ENCODE measurements around the gene ERLIN1. TPM values are rescaled to one million over a fixed set of nuclear protein-coding genes. Genes with fewer than 3 reads are reported as not detected.

ERLIN1 gene
- total RNA-seq, 1 experiment from 2014 or later: 33.0 TPM

DNA sequence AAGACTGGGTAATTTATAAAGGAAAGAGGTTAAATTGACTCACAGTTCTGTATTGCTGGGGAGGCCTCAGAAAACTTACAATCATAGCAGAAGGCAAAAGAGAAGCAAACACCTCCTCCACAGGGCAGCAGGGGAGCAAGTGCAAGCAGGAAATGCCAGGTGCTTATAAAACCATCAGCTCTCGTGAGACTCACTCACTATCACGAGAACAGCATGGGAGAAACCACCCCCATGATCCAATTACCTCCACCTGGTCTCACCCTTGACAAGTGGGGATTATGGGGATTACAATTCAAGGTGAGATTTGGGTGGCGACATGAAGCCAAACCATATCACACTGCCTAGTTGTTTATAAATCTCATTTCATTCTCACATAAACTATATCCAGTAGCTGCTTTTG is 76.2 kb downstream of the ERLIN1 start:
- Mint-ChIP-seq H3K4me3 (0 out of 5 replicates have a peak overlapping the region, but pooled peaks of 1 of the 2 experiments have one; percentile 27), H3K9me3 (peaks cover 0 to 5% of the 10 kb centered on the region in 2 experiments; a peak in 1 of 5 replicates), H3K27me3 (ENCODE audit: low read depth) (no peaks in the 10 kb centered on the region), H3K4me1 (peaks cover 8 to 12% of the 10 kb centered on the region in 2 experiments), H3K27ac (no peak overlapping the region; a peak in 2 of 7 replicates), H3K36me3 (ENCODE audit: insufficient read depth in 1 of 3, low read depth in 3 of 3) (no peaks in the 10 kb centered on the region)
- Histone ChIP-seq H3K79me2 (ENCODE audit: insufficient read depth, low read length) (no peaks in the 10 kb centered on the region), H2BK12ac (ENCODE audit: insufficient read length, low read depth, low read length) (no peak overlapping the region), H3T11ph (ENCODE audit: low read length) (no peak overlapping the region), H3K56ac (ENCODE audit: insufficient read length, low read depth, low read length) (no peak overlapping the region), H3K9ac (ENCODE audit: extremely low read depth, insufficient read length, low read length) (no peak overlapping the region), H4K20me1 (ENCODE audit: control insufficient read depth, insufficient read depth, insufficient read length) (no peaks in the 10 kb centered on the region), H2BK15ac (ENCODE audit: low read depth, low read length) (no peak overlapping the region), H3K4me1 (ENCODE audit: insufficient read depth, low read length) (no peaks in the 10 kb centered on the region), H3K4ac (ENCODE audit: low read depth, low read length) (no peak overlapping the region), H3K18ac (ENCODE audit: insufficient read length, low read depth, low read length) (no peak overlapping the region), H2BK20ac (ENCODE audit: low read depth, low read length, poor library complexity, severe bottlenecking) (no peak overlapping the region), H2AFZ (ENCODE audit: low read length) (no peak overlapping the region), H3K27ac (ENCODE audit: insufficient read length, low read depth, low read length) (no peak overlapping the region), H4K5ac (ENCODE audit: insufficient read length, low read depth, low read length) (no peak overlapping the region), H3K79me1 (ENCODE audit: insufficient read depth, low read depth, low read length, poor library complexity, severe bottlenecking) (no peaks in the 10 kb centered on the region), H3K27me3 (ENCODE audit: insufficient read depth, low read length) (no peaks in the 10 kb centered on the region), H4K91ac (ENCODE audit: insufficient read length, low read depth, low read length) (no peak overlapping the region), H4K8ac (replicated peaks; ENCODE audit: insufficient read length, low read depth, low read length) (no peak overlapping the region), H3K4me2 (ENCODE audit: insufficient read depth, insufficient read length, low read length) (no peak overlapping the region), H3K9me3 (ENCODE audit: control insufficient read depth, low read depth, low read length) (no peaks in the 10 kb centered on the region), H3K23me2 (ENCODE audit: insufficient read length, low read depth, low read length, poor library complexity, severe bottlenecking) (no peaks in the 10 kb centered on the region), H2BK5ac (ENCODE audit: insufficient read length, low read length) (no peak overlapping the region), H2BK120ac (ENCODE audit: low read depth, low read length, poor library complexity, severe bottlenecking) (no peak overlapping the region), H3K14ac (ENCODE audit: insufficient read depth, low read length) (no peak overlapping the region), H3K23ac (ENCODE audit: insufficient read length, low read depth, low read length) (no peak overlapping the region), H2AK5ac (ENCODE audit: insufficient read length, low read length) (no peak overlapping the region)
- no CpG with 5 or more reads among the region's 3 CpGs for WGBS (ENCODE audit: extremely low coverage, insufficient read length, low lambda C conversion rate)
- TF ChIP-seq, protein P1, sequence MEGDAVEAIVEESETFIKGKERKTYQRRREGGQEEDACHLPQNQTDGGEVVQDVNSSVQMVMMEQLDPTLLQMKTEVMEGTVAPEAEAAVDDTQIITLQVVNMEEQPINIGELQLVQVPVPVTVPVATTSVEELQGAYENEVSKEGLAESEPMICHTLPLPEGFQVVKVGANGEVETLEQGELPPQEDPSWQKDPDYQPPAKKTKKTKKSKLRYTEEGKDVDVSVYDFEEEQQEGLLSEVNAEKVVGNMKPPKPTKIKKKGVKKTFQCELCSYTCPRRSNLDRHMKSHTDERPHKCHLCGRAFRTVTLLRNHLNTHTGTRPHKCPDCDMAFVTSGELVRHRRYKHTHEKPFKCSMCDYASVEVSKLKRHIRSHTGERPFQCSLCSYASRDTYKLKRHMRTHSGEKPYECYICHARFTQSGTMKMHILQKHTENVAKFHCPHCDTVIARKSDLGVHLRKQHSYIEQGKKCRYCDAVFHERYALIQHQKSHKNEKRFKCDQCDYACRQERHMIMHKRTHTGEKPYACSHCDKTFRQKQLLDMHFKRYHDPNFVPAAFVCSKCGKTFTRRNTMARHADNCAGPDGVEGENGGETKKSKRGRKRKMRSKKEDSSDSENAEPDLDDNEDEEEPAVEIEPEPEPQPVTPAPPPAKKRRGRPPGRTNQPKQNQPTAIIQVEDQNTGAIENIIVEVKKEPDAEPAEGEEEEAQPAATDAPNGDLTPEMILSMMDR (conservative IDR thresholded peaks at IDR 0.05): no peak; the same call in 2 of the 3 replicates
- DNase-seq: peak; percentile 52
